HG02610 (cell line): ENCODE measurements around the gene DYNLT2.
"Not testable (repeated sequence)": the region's sequence is repeated elsewhere in the genome, so short reads cannot be mapped to it uniquely, and the experiment has no call there.

Source experiments
- ATAC-seq: cut with Tn5 transposase; IDR thresholded peaks from one replicate; pipeline ENCODE4 v1.9.1; 2021; ENCODE audit warnings: mild to moderate bottlenecking, moderate library complexity; ENCODE audit not compliant: unreplicated experiment

Gene DYNLT2

GRCh38 chr6:169783971-169784820 is 32.8 kb upstream of the DYNLT2 start:
- no peak for ATAC-seq

DNA sequence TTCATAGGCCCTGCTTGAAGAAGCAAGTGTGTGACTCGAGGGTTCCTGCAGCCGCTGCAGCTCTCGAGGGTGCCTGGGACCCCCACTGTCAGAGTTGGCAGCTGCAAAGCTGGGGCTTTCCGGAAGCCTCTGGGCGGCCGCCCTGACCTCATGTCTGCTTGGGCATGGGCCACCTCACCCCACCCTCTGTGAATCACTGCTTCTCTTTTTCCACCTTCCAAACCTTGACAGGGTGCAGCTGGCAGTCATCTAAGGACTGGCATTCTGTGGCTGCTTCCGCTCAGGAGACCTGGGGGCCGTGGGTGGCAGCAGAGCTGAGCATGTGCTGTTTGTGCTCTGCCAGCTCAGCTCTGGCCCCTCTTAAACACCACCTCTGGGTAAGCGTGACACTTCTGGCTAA is 32.0 kb upstream of the DYNLT2 start:
- ATAC-seq = no peak

- no peak for ATAC-seq
These were observed 31.6 kb upstream of the DYNLT2 start for GRCh38 chr6:169782966-169783365.

- no peak for ATAC-seq
These were observed 29.3 kb upstream of the DYNLT2 start for GRCh38 chr6:169780571-169781091.

- ATAC-seq = no peak
These were observed 28.5 kb upstream of the DYNLT2 start for GRCh38 chr6:169779896-169780295.

DNA sequence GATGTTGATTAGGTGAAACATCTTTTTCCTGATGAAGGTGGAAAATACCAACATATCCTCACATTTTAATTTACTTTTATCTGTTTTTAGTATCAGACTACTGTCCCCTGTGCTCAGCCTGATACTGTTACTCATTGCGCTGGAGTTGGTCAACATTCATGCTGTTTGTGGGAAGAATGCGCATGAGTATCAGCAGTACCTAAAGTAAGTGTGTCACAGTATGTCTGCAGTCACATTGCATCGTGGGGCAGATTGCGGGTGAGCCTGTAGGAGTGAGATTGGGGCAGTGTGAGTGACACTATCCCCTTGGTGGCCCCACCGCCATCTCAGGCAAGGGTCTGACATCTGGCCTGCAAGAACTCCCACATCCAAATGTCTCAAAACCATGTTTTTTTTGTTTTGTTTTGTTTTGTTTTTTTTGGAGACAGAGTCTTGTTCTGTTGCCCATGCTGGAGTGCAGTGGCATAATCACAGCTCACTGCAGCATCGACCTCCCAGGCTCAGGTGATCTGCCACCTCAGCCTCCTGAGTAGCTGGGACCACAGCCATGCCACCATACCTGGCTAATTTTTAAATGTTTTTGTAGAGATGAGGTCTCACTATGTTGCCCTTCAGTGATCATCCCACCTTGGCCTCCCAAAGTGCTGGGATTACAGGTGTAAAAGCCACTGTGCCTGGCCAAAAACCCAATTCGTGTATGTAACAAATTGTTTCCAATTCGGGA is 27.9 kb upstream of the DYNLT2 start:
- no peak for ATAC-seq

DNA sequence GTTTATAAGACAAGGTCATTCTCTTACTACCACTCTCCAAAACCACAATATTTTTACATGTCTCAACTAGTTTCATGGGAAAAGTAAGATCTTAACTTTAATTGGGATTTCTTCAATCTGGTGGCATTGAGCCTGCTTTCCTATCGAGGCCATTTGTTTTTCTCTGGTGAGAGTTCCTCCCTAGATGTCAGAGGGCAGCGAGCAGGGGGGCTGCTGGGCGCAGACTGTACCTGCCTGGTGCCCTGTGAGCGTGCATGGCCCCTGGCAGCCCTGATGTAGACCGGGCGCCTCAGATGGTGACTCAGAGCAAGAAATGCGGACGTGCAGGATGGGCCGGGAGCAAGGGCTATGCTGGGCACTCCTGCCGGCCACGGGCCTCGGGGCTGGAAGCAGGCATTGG is 27.3 kb upstream of the DYNLT2 start:
- no peak for ATAC-seq

DNA sequence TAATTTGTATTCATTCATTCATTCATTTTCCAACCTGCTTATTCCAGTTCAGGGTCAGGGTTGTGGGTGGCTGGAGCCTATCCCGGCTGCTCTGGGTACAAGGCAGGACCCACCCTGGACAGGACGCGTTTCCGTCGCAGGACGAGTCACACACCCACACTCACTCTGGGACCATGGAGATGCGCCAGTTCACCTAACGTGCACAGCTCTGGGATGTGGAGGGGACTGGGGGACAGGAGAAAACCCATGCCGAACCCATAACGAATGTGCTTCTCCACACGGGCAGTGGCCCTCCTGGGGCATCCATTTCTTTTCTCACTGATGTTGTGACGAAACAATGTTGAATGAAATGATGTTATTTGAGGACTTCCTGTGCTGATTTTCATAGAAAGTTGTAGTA is 26.5 kb upstream of the DYNLT2 start:
- ATAC-seq = no peak

- ATAC-seq = no peak
These were observed 25.0 kb upstream of the DYNLT2 start for GRCh38 chr6:169776379-169776778.

GRCh38 chr6:169775321-169775720 is 23.9 kb upstream of the DYNLT2 start:
- ATAC-seq = no peak

GRCh38 chr6:169774347-169774746 is 23.0 kb upstream of the DYNLT2 start:
- no peak for ATAC-seq

DNA sequence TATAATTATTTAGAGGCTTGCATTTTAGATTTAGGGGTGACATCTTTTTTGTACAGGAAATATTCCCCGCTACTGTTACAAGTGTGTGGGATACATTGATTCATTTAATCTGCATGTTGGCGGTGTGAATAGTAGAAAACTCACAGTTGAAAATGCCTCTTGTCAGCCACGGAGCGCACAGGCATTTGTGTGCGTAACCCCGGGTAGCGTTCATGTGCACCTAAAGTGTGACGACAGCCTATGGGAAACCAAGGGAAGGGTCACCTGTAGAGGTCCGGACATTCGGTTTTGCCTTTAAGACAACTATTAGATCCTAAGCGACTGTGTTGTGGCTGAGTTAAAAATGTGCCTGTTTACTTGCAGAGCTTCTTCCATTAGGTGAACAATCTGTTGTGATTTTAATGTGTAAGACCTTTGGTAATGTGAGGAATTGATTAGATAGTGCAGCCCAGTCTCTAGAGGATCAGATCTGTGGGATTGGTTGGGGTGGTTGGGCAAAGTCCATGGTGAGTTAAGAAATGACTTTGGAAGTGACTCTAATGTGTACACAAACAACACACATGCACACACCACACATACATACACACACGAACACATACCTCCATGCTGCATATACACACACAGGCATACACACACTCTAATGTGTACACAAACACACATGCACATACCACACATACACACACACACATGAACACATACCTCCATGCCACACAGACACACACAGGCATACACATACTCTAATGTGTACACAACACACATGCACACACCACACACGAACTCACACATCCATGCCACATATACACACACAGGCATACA is 15.8 kb upstream of the DYNLT2 start:
- no peak for ATAC-seq

DNA sequence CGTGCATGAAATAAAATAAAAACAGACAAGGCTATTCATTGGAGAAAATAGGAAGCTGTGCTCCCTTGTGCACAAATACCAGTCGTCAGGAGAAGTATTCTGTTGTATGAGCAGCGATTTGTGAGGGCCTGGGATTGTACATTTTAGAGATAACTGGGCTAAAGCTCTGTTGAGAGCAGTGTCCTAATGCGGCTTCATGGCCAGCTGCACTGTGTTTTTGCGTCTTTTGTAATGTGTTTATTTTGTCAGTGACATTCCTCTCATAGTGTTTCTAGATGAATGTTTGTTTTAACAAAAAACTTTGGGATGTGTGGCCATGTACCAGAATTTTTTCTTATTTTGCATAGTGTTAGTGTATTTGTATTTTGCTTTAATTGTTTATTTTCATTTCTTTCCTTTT is 14.9 kb upstream of the DYNLT2 start:
- ATAC-seq = no peak

DNA sequence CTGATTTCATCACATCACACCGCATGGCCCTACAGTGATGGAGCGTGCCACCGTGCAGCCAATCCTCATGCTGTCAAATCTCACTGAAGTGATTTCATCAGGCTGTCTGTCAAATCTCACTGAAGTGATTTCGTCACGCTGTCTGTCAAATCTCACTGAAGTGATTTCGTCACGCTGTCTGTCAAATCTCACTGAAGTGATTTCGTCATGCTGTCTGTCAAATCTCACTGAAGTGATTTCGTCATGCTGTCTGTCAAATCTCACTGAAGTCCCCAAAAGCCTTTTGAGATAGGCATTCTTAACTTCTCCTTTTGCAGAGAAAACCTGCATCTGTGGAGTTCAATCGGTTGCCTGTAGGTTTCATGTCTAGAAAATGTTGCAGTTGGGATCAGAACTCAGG is 14.4 kb upstream of the DYNLT2 start:
- ATAC-seq = not testable (repeated sequence)

DNA sequence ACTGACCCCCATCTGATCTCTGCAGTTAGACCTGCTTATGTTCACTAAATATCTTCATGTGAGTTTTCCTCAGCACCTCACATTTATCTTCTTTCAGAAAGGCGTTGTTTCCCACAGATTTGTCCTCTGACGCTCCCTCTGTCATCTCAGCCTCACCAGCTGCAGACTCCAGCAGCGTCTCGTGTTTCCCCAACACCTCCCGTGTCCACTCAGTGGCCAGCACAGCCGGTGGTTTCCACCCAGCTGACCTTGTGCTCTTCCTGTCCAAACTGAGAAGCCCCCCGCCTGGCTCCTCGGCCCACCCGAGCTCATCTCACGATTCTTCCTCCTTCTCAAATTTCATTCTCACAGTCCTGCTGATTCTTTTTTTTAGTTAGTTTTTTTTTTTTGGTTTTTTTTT is 12.5 kb upstream of the DYNLT2 start:
- no peak for ATAC-seq

DNA sequence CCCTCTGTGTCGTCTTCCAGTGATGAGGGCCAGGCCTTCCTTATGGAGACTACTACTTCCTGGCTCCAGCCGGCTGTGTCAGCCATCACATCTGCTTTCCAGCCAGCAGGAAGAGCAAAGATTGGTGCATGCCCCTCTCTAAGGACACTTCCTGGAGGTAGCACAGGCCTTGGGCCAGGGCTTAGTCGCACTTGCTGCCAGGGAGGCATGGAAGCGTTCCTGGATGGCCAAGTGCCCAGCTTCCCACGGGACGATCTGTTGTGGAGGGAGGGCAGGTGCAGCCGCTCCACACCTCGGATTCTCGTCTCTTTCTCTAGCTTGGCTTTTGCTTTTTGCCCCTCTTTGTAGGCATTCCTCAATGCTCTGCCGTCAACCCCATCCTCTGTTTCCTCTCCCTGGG is 11.9 kb upstream of the DYNLT2 start:
- ATAC-seq = no peak

GRCh38 chr6:169755162-169755561 is 3.8 kb upstream of the DYNLT2 start:
- no peak for ATAC-seq

GRCh38 chr6:169752074-169752623 is 777 bp upstream of the DYNLT2 start:
- ATAC-seq = no peak

DNA sequence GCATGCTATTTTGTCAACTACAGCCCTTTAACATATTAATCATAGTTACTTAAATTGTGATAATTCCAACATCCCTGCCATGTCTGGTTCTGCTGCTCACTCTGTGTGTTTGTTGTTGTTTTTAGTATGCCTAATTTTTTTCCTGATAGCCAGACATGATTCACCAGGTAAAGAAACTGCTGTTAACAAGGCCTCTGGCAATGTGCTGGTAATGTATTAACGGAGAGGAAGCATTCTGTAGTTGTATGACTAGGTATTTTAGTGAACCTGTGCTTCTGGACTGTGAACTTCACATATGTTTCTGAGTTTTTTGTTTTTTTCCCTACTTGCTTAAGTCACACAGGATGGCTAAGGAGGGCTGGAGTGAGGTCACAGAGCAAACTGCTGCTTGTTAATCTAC is 4.8 kb downstream of the DYNLT2 start:
- no peak for ATAC-seq

DNA sequence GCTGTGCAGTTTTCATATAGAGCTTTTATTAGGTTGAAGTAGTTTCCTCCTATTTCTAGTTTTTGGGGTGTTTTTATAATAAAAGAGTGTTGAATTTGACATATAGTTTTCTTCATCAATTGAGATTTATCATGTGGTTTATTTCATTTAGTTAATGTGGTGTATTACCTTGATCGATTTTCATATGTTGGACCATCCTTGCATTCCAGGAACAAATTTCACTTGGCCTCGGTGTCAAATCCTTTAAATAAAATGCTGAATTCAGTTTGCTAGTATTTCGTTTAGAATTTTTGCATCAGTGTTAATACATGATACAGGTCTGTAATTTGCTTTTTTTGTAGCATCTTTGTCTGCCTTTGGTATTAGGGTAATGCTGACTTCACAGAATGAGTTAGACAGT is 6.0 kb downstream of the DYNLT2 start:
- no peak for ATAC-seq

DNA sequence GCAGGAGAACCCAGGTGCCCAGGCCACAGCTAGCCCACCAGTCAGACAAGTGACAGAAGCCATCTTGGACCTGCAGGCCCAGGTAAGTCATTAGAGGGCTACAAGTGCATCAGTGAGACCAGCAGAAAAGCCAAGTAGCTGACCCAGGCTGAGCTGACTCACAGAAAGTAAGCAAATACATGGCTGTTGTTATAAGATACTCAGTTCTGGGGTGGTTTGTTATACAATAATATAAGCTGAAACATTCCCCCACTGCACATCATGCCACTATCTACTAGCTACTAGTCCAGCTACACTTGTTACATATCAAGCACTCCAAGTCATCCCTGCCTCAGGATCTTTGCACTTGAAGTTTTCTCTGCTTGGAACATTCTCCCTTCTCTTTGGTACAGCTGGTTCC is 10.0 kb downstream of the DYNLT2 start:
- ATAC-seq = no peak
